GM12878 (cell line): Measurements from ENCODE around the gene TYRO3. TPM values are rescaled to one million over a fixed set of nuclear protein-coding genes. Genes with fewer than 3 reads are reported as not detected.

Source experiments
- ATAC-seq: fragments of 200-7000 bp; cut with Tn5 transposase; 3 replicates; pipeline ENCODE4 v1.9.1; 2020; ENCODE audit warnings: mild to moderate bottlenecking, moderate library complexity
- BruUV-seq: library from RNA; stranded (reverse); fragments of 400-500 nt; replicated peaks from 2 replicates; lab custom pipeline; 2021; lab: Mats Ljungman, UMichigan
- CTCF ChIA-PET: fragments of 300-600 bp; sonication (Branson Sonifier 250); formaldehyde crosslinking; extraction: SDS; loops from one replicate; lab custom pipeline; 2021; ENCODE audit warnings: inconsistent platforms; lab: Yijun Ruan, JAX
- POLR2A ChIA-PET: fragments of 350-600 bp; formaldehyde crosslinking; extraction: SDS; loops from one replicate; lab custom pipeline; 2021; ENCODE audit warnings: inconsistent platforms; lab: Charles Lee
- RAD21 ChIA-PET: fragments of 300-600 bp; sonication (Branson Sonifier 250); formaldehyde crosslinking; loops from one replicate; lab custom pipeline; 2023; ENCODE audit warnings: antibody characterized with exemption; ENCODE audit not compliant: unreplicated experiment; lab: Charles Lee
- SMC1A ChIA-PET: fragments of 300-600 bp; sonication (Branson Sonifier 250); formaldehyde crosslinking; loops from one replicate; lab custom pipeline; 2023; ENCODE audit not compliant: unreplicated experiment, uncharacterized antibody; lab: Charles Lee
- DNase-seq: peaks from one replicate; pipeline ENCODE4 v3.0.0-alpha.2; 2011; ENCODE audit warnings: low read depth, low spot score
- FAIRE-seq: peaks from 3 replicates; lab custom pipeline; 2011; peaks lifted over from hg19 to GRCh38; lab: Jason Lieb, UNC
- H2AFZ ChIP-seq: 2 replicates; pipeline ENCODE4 v1.6.0; 2011; ENCODE audit warnings: low read depth, low read length, control low read depth; ENCODE audit not compliant: control insufficient read depth
- H3K27ac ChIP-seq: 2 replicates; pipeline ENCODE4 v1.5.1; 2011; ENCODE audit warnings: control low read depth; ENCODE audit not compliant: control insufficient read depth, insufficient read depth
- H3K27me3 ChIP-seq, 2 experiments: replicated peaks in 1 of 2; 2 replicates each; pipeline versions ENCODE4 v1.6.0 to v1.6.1; 2011; ENCODE audit warnings: low read length in 1 of 2; ENCODE audit not compliant: control insufficient read depth in 2 of 2, insufficient read depth in 2 of 2
- H3K36me3 ChIP-seq, 2 experiments: 2 replicates each; pipeline ENCODE4 v1.5.1; 2011; ENCODE audit warnings: low read length in 1 of 2; ENCODE audit not compliant: control insufficient read depth in 2 of 2, insufficient read depth in 2 of 2
- H3K4me1 ChIP-seq: 2 replicates; pipeline ENCODE4 v1.6.1; 2011; ENCODE audit warnings: mild to moderate bottlenecking, low read length, moderate library complexity, mixed read lengths; ENCODE audit not compliant: control insufficient read depth, insufficient read depth
- H3K4me2 ChIP-seq: 2 replicates; pipeline ENCODE4 v1.6.0; 2011; ENCODE audit warnings: control low read depth; ENCODE audit not compliant: control insufficient read depth, insufficient read depth
- H3K4me3 ChIP-seq: fragments of 200-600 bp; sonication (generic); 2 replicates; pipeline ENCODE4 v1.5.1; 2016
- H3K79me2 ChIP-seq: 2 replicates; pipeline ENCODE4 v1.6.0; 2011; ENCODE audit warnings: low read length; ENCODE audit not compliant: control insufficient read depth, insufficient read depth
- H3K9ac ChIP-seq: 2 replicates; pipeline ENCODE4 v1.8.0; 2011; ENCODE audit warnings: low read length, control low read depth, mixed read lengths; ENCODE audit not compliant: control insufficient read depth, insufficient read depth
- H3K9me3 ChIP-seq: replicated peaks from 3 replicates; pipeline ENCODE4 v1.5.1; 2011; ENCODE audit warnings: mild to moderate bottlenecking, low read length; ENCODE audit not compliant: control insufficient read depth, insufficient read depth
- H4K20me1 ChIP-seq: 2 replicates; pipeline ENCODE4 v1.6.0; 2011; ENCODE audit not compliant: control insufficient read depth, insufficient read depth
- BHLHE40 ChIP-seq, 2 experiments: fragments of 450-650 bp in 1 of 2; IDR thresholded peaks; 2 replicates each; pipeline ENCODE4 v1.6.1; 2011 to 2017; ENCODE audit warnings: low read depth in 2 of 2, borderline replicate concordance in 1 of 2, improper control_type of control experiment in 1 of 2, low read length in 1 of 2, mild to moderate bottlenecking in 1 of 2
- EED ChIP-seq: sonication (generic); IDR thresholded peaks from 2 replicates; pipeline ENCODE4 v1.6.1; 2016; ENCODE audit warnings: antibody characterized with exemption, low read depth
- EZH2 ChIP-seq: IDR thresholded peaks from 2 replicates; pipeline ENCODE4 v1.6.1; 2012; ENCODE audit warnings: low read depth, mild to moderate bottlenecking, control low read depth, inconsistent platforms, low read length, borderline replicate concordance; ENCODE audit not compliant: control insufficient read depth
- GABPA ChIP-seq: IDR thresholded peaks from 2 replicates; pipeline ENCODE4 v1.6.1; 2014; ENCODE audit warnings: antibody characterized with exemption, low read depth, mild to moderate bottlenecking, inconsistent platforms
- NFYA ChIP-seq: IDR thresholded peaks from 2 replicates; pipeline ENCODE4 v1.6.1; 2011; ENCODE audit warnings: low read depth, mild to moderate bottlenecking, low read length, improper control_type of control experiment, borderline replicate concordance
- NFYB ChIP-seq: IDR thresholded peaks from 2 replicates; pipeline ENCODE4 v1.6.1; 2011; ENCODE audit warnings: low read depth, mild to moderate bottlenecking, low read length, improper control_type of control experiment, moderate library complexity; ENCODE audit not compliant: insufficient read depth
- NR2C1 ChIP-seq: fragments of 450-650 bp; IDR thresholded peaks from 2 replicates; pipeline ENCODE4 v1.6.1; 2017; ENCODE audit warnings: antibody characterized with exemption, mild to moderate bottlenecking, moderate library complexity
- RAD21 ChIP-seq: IDR thresholded peaks from 2 replicates; pipeline ENCODE4 v1.6.1; 2011; ENCODE audit warnings: mild to moderate bottlenecking, low read depth, low read length, moderate library complexity; ENCODE audit not compliant: insufficient read depth
- RCOR1 ChIP-seq: conservative IDR thresholded peaks from 2 replicates; pipeline ENCODE4 v1.6.1; 2012; ENCODE audit warnings: low read depth, low read length, improper control_type of control experiment
- RFX5 ChIP-seq: IDR thresholded peaks from 2 replicates; pipeline ENCODE4 v1.6.1; 2011; ENCODE audit warnings: low read depth, low read length, improper control_type of control experiment
- ZNF384 ChIP-seq: IDR thresholded peaks from 2 replicates; pipeline ENCODE4 v1.6.1; 2012; ENCODE audit warnings: low read depth, mild to moderate bottlenecking, low read length, improper control_type of control experiment, borderline replicate concordance
- WGBS: methylation state at CpG from one replicate; pipeline ENCODE4 v1.1.6; 2016; ENCODE audit warnings: low lambda C conversion rate; ENCODE audit not compliant: insufficient replicate concordance, insufficient coverage; ENCODE audit errors: missing lambda C conversion rate; 5-methylcytosine and 5-hydroxymethylcytosine counted together
- in situ Hi-C: fragments of 300-500 bp; cut with MboI; formaldehyde crosslinking; loops from 9 replicates; pipeline ENCODE4 v1.14.3; 2018; ENCODE audit warnings: mixed read lengths
- intact Hi-C: fragments of 100-400 bp; cut with micrococcal nuclease; formaldehyde crosslinking; loops from one replicate; pipeline ENCODE4 v1.14.2; 2022; ENCODE audit not compliant: unreplicated experiment
- polyA plus RNA-seq, 11 experiments: library from polyadenylated mRNA; depleted of rRNA in 4 of 11; unstranded in 6 of 11; stranded (reverse) in 5 of 11; fragments of >200 nt; fragmentation: Nextera tagmentation in 4 of 11; fragmentation: Illumina TruSeq in 1 of 11; extraction: Ambion mirVana in 4 of 11; extraction: Trizol in 1 of 11; gene quantifications; 1 replicate in 1 of 11; 2 replicates in 10 of 11; pipeline versions ENCODE4 v1.2.1 to v1.2.3, GENCODE V29; 2011 to 2016; ENCODE audit warnings: inconsistent platforms in 2 of 11, missing spikeins in 2 of 11, low read depth in 1 of 11
- total RNA-seq, 4 experiments: library from RNA; depleted of rRNA in 3 of 4; stranded (reverse); fragments of >200 nt in 3 of 4; fragmentation: Illumina TruSeq in 1 of 4; extraction: Trizol in 1 of 4; gene quantifications; 2 replicates each; pipeline versions ENCODE4 v1.2.1 to v1.2.3, GENCODE V29; 2013 to 2021
- TF ChIP-seq, protein P1 (sequence below): IDR thresholded peaks from 2 replicates; pipeline ENCODE4 v1.6.1; 2012; ENCODE audit warnings: improper control_type of control experiment, low read depth, low read length; ENCODE audit not compliant: insufficient replicate concordance
- TF ChIP-seq, protein P2 (sequence below): fragments of 450-650 bp; formaldehyde crosslinking; IDR thresholded peaks from 2 replicates; pipeline ENCODE4 v1.5.0; 2022; ENCODE audit warnings: mild to moderate bottlenecking, missing genetic modification characterization

The TYRO3 gene
- total and polyA plus RNA-seq, 10 of the 15 experiments (the other 5 are each of a cell fraction or from before 2014, with no cell fraction given), result 0.06 to 0.28 (median 0.13) TPM; not detected in 4

DNA sequence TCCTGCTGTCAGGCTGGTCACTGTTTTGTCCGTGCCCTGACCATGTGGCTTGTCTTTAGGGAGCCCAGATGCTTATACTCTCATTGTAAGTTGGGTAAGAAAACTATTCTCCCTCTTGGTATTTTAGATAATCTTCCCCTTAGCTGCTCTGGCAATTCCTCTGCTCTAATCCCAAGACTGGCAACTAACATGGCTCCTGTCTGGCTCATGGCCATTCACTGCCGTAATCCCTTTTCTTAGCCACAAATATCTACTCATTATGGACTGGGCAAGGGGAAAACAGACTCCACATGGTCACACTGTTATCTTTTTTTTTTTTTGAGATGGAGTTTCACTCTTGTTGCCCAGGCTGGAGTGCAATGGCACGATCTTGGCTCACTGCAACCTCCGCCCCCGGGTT, 38.8 kb downstream of the TYRO3 start (continued):
- TF ChIP-seq, protein P1, sequence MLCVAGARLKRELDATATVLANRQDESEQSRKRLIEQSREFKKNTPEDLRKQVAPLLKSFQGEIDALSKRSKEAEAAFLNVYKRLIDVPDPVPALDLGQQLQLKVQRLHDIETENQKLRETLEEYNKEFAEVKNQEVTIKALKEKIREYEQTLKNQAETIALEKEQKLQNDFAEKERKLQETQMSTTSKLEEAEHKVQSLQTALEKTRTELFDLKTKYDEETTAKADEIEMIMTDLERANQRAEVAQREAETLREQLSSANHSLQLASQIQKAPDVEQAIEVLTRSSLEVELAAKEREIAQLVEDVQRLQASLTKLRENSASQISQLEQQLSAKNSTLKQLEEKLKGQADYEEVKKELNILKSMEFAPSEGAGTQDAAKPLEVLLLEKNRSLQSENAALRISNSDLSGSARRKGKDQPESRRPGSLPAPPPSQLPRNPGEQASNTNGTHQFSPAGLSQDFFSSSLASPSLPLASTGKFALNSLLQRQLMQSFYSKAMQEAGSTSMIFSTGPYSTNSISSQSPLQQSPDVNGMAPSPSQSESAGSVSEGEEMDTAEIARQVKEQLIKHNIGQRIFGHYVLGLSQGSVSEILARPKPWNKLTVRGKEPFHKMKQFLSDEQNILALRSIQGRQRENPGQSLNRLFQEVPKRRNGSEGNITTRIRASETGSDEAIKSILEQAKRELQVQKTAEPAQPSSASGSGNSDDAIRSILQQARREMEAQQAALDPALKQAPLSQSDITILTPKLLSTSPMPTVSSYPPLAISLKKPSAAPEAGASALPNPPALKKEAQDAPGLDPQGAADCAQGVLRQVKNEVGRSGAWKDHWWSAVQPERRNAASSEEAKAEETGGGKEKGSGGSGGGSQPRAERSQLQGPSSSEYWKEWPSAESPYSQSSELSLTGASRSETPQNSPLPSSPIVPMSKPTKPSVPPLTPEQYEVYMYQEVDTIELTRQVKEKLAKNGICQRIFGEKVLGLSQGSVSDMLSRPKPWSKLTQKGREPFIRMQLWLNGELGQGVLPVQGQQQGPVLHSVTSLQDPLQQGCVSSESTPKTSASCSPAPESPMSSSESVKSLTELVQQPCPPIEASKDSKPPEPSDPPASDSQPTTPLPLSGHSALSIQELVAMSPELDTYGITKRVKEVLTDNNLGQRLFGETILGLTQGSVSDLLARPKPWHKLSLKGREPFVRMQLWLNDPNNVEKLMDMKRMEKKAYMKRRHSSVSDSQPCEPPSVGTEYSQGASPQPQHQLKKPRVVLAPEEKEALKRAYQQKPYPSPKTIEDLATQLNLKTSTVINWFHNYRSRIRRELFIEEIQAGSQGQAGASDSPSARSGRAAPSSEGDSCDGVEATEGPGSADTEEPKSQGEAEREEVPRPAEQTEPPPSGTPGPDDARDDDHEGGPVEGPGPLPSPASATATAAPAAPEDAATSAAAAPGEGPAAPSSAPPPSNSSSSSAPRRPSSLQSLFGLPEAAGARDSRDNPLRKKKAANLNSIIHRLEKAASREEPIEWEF, result no peak

DNA sequence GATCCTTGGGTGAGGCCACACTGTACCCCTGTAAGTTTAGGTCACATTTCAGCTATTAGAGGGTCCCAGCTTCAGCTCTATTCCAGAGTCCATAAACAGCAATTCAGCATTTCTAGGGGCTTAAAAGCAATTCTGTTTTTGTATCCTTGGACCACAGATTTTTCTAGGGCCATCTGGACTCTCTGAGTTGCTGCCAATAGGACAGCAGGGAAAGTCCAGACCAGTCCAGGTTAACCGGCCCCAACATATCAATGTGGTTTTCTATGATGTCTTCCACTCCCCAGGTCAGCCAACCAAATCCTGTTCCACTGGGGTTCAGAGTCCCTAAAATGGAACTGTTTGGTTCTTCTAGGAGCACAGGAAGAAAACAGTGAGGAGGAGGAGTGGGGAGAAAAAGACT, 40.0 kb downstream of the TYRO3 start:
- H3K4me1 ChIP-seq, result no peaks in the 10 kb centered on the region
- intact Hi-C loops, result no loop called here
- no peak overlapping the region for H3K4me2 ChIP-seq
- no peaks in the 10 kb centered on the region for H3K79me2 ChIP-seq
- no peak overlapping the region for H3K4me3 ChIP-seq
- no peaks in the 10 kb centered on the region for H4K20me1 ChIP-seq
- in situ Hi-C loops, result no loop called here
- H3K27ac ChIP-seq, result no peak overlapping the region
- no peaks in the 10 kb centered on the region; a peak in 1 of 4 replicates for H3K27me3 ChIP-seq
- H2AFZ ChIP-seq, result no peak overlapping the region
- ChIA-PET CTCF (interaction anchor here (0.9 kb wide), 1 partner anchor 133 kb away, joined by 5 read pairs; no protein-coding TSS in a partner anchor), RAD21 (no interaction called here), POLR2A (interaction anchor here (0.5 to 0.6 kb wide), 2 partner anchors 20 to 544 kb away, joined by 3 to 4 read pairs; no protein-coding TSS in a partner anchor), SMC1A (no interaction called here)
- H3K9ac ChIP-seq, result no peak overlapping the region
- FAIRE-seq (peak; percentile 23), DNase-seq (no peak), ATAC-seq (no peak)
- BruUV-seq, result no TSS peak
- no peaks in the 10 kb centered on the region for H3K36me3 ChIP-seq
- 44% methylated on average over 1 of the region's 1 CpG for WGBS
- no peaks in the 10 kb centered on the region for H3K9me3 ChIP-seq
- no peak for TF ChIP-seq RCOR1
- TF ChIP-seq NFYA, result no peak
- no peak for TF ChIP-seq RAD21
- no peak for TF ChIP-seq NFYB
- TF ChIP-seq ZNF384, result no peak
- TF ChIP-seq GABPA, result no peak
- TF ChIP-seq BHLHE40 (IDR thresholded peaks at IDR 0.05; ENCODE audit: borderline replicate concordance in 1 of 2, low read depth in 2 of 2, low read length in 1 of 2), result no peak
- TF ChIP-seq EZH2, result no peak
- TF ChIP-seq EED, result no peak
- no peak for TF ChIP-seq RFX5
- no peak for TF ChIP-seq NR2C1
- TF ChIP-seq, protein P2, sequence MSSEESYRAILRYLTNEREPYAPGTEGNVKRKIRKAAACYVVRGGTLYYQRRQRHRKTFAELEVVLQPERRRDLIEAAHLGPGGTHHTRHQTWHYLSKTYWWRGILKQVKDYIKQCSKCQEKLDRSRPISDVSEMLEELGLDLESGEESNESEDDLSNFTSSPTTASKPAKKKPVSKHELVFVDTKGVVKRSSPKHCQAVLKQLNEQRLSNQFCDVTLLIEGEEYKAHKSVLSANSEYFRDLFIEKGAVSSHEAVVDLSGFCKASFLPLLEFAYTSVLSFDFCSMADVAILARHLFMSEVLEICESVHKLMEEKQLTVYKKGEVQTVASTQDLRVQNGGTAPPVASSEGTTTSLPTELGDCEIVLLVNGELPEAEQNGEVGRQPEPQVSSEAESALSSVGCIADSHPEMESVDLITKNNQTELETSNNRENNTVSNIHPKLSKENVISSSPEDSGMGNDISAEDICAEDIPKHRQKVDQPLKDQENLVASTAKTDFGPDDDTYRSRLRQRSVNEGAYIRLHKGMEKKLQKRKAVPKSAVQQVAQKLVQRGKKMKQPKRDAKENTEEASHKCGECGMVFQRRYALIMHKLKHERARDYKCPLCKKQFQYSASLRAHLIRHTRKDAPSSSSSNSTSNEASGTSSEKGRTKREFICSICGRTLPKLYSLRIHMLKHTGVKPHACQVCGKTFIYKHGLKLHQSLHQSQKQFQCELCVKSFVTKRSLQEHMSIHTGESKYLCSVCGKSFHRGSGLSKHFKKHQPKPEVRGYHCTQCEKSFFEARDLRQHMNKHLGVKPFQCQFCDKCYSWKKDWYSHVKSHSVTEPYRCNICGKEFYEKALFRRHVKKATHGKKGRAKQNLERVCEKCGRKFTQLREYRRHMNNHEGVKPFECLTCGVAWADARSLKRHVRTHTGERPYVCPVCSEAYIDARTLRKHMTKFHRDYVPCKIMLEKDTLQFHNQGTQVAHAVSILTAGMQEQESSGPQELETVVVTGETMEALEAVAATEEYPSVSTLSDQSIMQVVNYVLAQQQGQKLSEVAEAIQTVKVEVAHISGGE, result no peak
